ENCODE data around the gene AMBN.

Gene AMBN

GRCh38 chr4:70601422-70602039, 9.5 kb downstream of the AMBN start:
- peak; percentile 8 to 49 for DNase-seq
- Histone ChIP-seq H3K4me3 (ENCODE audit: low read depth, low read length) (no peak overlapping the region), H3K36me3 (ENCODE audit: control insufficient read depth in 1 of 2, insufficient read depth in 2 of 2, low read length in 2 of 2) (no peaks in the 10 kb centered on the region), H3K14ac (ENCODE audit: low read length) (no peak overlapping the region), H3K4me1 (ENCODE audit: control insufficient read depth in 1 of 2, insufficient read depth in 2 of 2, low read length in 2 of 2) (no peaks in the 10 kb centered on the region), H3K18ac (ENCODE audit: low read length) (no peak overlapping the region), H3K27ac (ENCODE audit: low read depth, low read length) (no peak overlapping the region), H2BK5ac (ENCODE audit: low read depth, low read length, poor library complexity) (no peak overlapping the region), H2BK120ac (ENCODE audit: insufficient read depth, low read length, poor library complexity) (no peak overlapping the region), H4K91ac (ENCODE audit: low read depth, low read length) (no peak overlapping the region), H3K79me1 (ENCODE audit: low read length) (no peaks in the 10 kb centered on the region), H2AK5ac (ENCODE audit: low read length) (no peak overlapping the region), H3K4me2 (ENCODE audit: low read length) (no peak overlapping the region), H4K12ac (ENCODE audit: low read depth, low read length) (no peak overlapping the region), H3K23ac (ENCODE audit: low read length) (no peak overlapping the region), H4K8ac (ENCODE audit: low read depth, low read length) (no peak overlapping the region), H3K27me3 (ENCODE audit: insufficient read depth, low read length) (no peaks in the 10 kb centered on the region), H3K79me2 (ENCODE audit: control insufficient read depth, insufficient read depth, low read length, poor library complexity) (no peaks in the 10 kb centered on the region), H2BK12ac (ENCODE audit: low read length) (no peak overlapping the region), H3K9me3 (ENCODE audit: insufficient read depth, low read depth, low read length) (no peaks in the 10 kb centered on the region), H3K9ac (ENCODE audit: low read length) (no peak overlapping the region), H3K4ac (ENCODE audit: low read depth, low read length) (no peak overlapping the region), H2AFZ (ENCODE audit: insufficient read depth, low read length, poor library complexity) (no peak overlapping the region)
- no CpG with 5 or more reads among the region's 5 CpGs for WGBS (ENCODE audit: extremely low coverage, insufficient coverage, insufficient read length)

GRCh38 chr4:70603856-70604255, 11.8 kb downstream of the AMBN start:
- H3K9ac ChIP-seq (ENCODE audit: low read length) = no peak overlapping the region
- no peak overlapping the region for H3K4me2 ChIP-seq (ENCODE audit: low read length)
- H4K8ac ChIP-seq (ENCODE audit: low read depth, low read length) = no peak overlapping the region
- no peak overlapping the region for H3K23ac ChIP-seq (ENCODE audit: low read length)
- H3K27me3 ChIP-seq (ENCODE audit: insufficient read depth, low read length) = no peaks in the 10 kb centered on the region
- no peak overlapping the region for H3K4ac ChIP-seq (ENCODE audit: low read depth, low read length)
- no CpG with 5 or more reads among the region's 3 CpGs for WGBS (ENCODE audit: extremely low coverage, insufficient coverage, insufficient read length)
- H3K18ac ChIP-seq (ENCODE audit: low read length) = no peak overlapping the region
- H2BK12ac ChIP-seq (ENCODE audit: low read length) = no peak overlapping the region
- no peaks in the 10 kb centered on the region for H3K4me1 ChIP-seq (ENCODE audit: control insufficient read depth in 1 of 2, insufficient read depth in 2 of 2, low read length in 2 of 2)
- H3K9me3 ChIP-seq (ENCODE audit: insufficient read depth, low read depth, low read length) = no peaks in the 10 kb centered on the region
- H3K79me2 ChIP-seq (ENCODE audit: control insufficient read depth, insufficient read depth, low read length, poor library complexity) = no peaks in the 10 kb centered on the region
- H3K27ac ChIP-seq (ENCODE audit: low read depth, low read length) = no peak overlapping the region
- H2BK5ac ChIP-seq (ENCODE audit: low read depth, low read length, poor library complexity) = no peak overlapping the region
- H3K14ac ChIP-seq (ENCODE audit: low read length) = no peak overlapping the region
- H3K36me3 ChIP-seq (ENCODE audit: control insufficient read depth in 1 of 2, insufficient read depth in 2 of 2, low read length in 2 of 2) = no peaks in the 10 kb centered on the region
- no peak overlapping the region for H4K12ac ChIP-seq (ENCODE audit: low read depth, low read length)
- no peak overlapping the region for H4K91ac ChIP-seq (ENCODE audit: low read depth, low read length)
- no peak overlapping the region for H2AFZ ChIP-seq (ENCODE audit: insufficient read depth, low read length, poor library complexity)
- H3K79me1 ChIP-seq (ENCODE audit: low read length) = no peaks in the 10 kb centered on the region
- no peak overlapping the region for H3K4me3 ChIP-seq (ENCODE audit: low read depth, low read length)
- DNase-seq = peak in 1 of 2 donors; percentile 14
- H2AK5ac ChIP-seq (ENCODE audit: low read length) = no peak overlapping the region
- no peak overlapping the region for H2BK120ac ChIP-seq (ENCODE audit: insufficient read depth, low read length, poor library complexity)

DNA sequence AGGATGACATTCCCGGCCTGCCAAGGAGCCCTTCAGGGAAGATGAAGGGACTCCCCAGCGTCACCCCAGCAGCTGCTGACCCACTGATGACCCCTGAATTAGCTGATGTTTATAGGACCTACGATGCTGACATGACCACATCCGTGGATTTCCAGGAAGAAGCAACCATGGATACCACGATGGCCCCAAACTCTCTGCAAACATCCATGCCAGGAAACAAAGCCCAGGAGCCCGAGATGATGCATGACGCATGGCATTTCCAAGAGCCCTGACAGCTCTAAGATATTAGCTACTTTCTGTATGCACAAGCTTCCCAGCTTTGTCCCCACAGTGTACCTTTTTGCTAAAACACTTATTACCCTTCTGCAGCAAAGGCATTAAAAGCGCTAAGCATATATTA, 14.4 kb downstream of the AMBN start:
- Histone ChIP-seq H3K9ac (ENCODE audit: low read length) (no peak overlapping the region), H2AK5ac (ENCODE audit: low read length) (no peak overlapping the region), H3K4me1 (ENCODE audit: control insufficient read depth in 1 of 2, insufficient read depth in 2 of 2, low read length in 2 of 2) (no peaks in the 10 kb centered on the region), H3K4me3 (ENCODE audit: low read depth, low read length) (no peak overlapping the region), H3K79me2 (ENCODE audit: control insufficient read depth, insufficient read depth, low read length, poor library complexity) (no peaks in the 10 kb centered on the region), H4K8ac (ENCODE audit: low read depth, low read length) (no peak overlapping the region), H3K27ac (ENCODE audit: low read depth, low read length) (no peak overlapping the region), H3K4ac (ENCODE audit: low read depth, low read length) (no peak overlapping the region), H3K79me1 (ENCODE audit: low read length) (no peaks in the 10 kb centered on the region), H2BK120ac (ENCODE audit: insufficient read depth, low read length, poor library complexity) (no peak overlapping the region), H3K9me3 (ENCODE audit: insufficient read depth, low read depth, low read length) (no peaks in the 10 kb centered on the region), H4K12ac (ENCODE audit: low read depth, low read length) (no peak overlapping the region), H4K91ac (ENCODE audit: low read depth, low read length) (no peak overlapping the region), H3K18ac (ENCODE audit: low read length) (no peak overlapping the region), H3K4me2 (ENCODE audit: low read length) (no peak overlapping the region), H3K23ac (ENCODE audit: low read length) (no peak overlapping the region), H3K36me3 (ENCODE audit: control insufficient read depth in 1 of 2, insufficient read depth in 2 of 2, low read length in 2 of 2) (no peaks in the 10 kb centered on the region), H3K27me3 (ENCODE audit: insufficient read depth, low read length) (no peaks in the 10 kb centered on the region), H3K14ac (ENCODE audit: low read length) (no peak overlapping the region), H2AFZ (ENCODE audit: insufficient read depth, low read length, poor library complexity) (no peak overlapping the region), H2BK12ac (ENCODE audit: low read length) (no peak overlapping the region), H2BK5ac (ENCODE audit: low read depth, low read length, poor library complexity) (no peak overlapping the region)
- no CpG with 5 or more reads among the region's 8 CpGs for WGBS (ENCODE audit: extremely low coverage, insufficient coverage, insufficient read length)
- DNase-seq = no peak

- Histone ChIP-seq H3K9ac (ENCODE audit: low read length) (no peak overlapping the region), H2AFZ (ENCODE audit: insufficient read depth, low read length, poor library complexity) (no peak overlapping the region), H4K8ac (ENCODE audit: low read depth, low read length) (no peak overlapping the region), H4K12ac (ENCODE audit: low read depth, low read length) (no peak overlapping the region), H3K18ac (ENCODE audit: low read length) (no peak overlapping the region), H2BK120ac (ENCODE audit: insufficient read depth, low read length, poor library complexity) (no peak overlapping the region), H3K79me2 (ENCODE audit: control insufficient read depth, insufficient read depth, low read length, poor library complexity) (no peaks in the 10 kb centered on the region), H3K36me3 (ENCODE audit: control insufficient read depth in 1 of 2, insufficient read depth in 2 of 2, low read length in 2 of 2) (no peaks in the 10 kb centered on the region), H3K9me3 (ENCODE audit: insufficient read depth, low read depth, low read length) (no peaks in the 10 kb centered on the region), H3K14ac (ENCODE audit: low read length) (no peak overlapping the region), H3K27me3 (ENCODE audit: insufficient read depth, low read length) (no peaks in the 10 kb centered on the region), H3K79me1 (ENCODE audit: low read length) (no peaks in the 10 kb centered on the region), H3K23ac (ENCODE audit: low read length) (no peak overlapping the region), H3K4ac (ENCODE audit: low read depth, low read length) (no peak overlapping the region), H3K4me1 (ENCODE audit: control insufficient read depth in 1 of 2, insufficient read depth in 2 of 2, low read length in 2 of 2) (no peaks in the 10 kb centered on the region), H2BK5ac (ENCODE audit: low read depth, low read length, poor library complexity) (no peak overlapping the region), H4K91ac (ENCODE audit: low read depth, low read length) (no peak overlapping the region), H3K4me3 (ENCODE audit: low read depth, low read length) (no peak overlapping the region), H2BK12ac (ENCODE audit: low read length) (no peak overlapping the region), H3K27ac (ENCODE audit: low read depth, low read length) (no peak overlapping the region), H2AK5ac (ENCODE audit: low read length) (no peak overlapping the region), H3K4me2 (ENCODE audit: low read length) (no peak overlapping the region)
- no CpG with 5 or more reads among the region's 3 CpGs for WGBS (ENCODE audit: extremely low coverage, insufficient coverage, insufficient read length)
- no peak for DNase-seq
These were observed 15.3 kb downstream of the AMBN start for GRCh38 chr4:70607334-70607853.
